GM18870 (cell line): ENCODE data around the gene USP32.

ENCODE experiments used
- ATAC-seq: cut with Tn5 transposase; IDR thresholded peaks from one replicate; pipeline ENCODE4 v1.9.1; 2021; ENCODE audit warnings: moderate library complexity; ENCODE audit not compliant: unreplicated experiment

USP32 gene

GRCh38 chr17:60139438-60140285 is 252.3 kb downstream of the USP32 start:
- ATAC-seq: no peak

DNA sequence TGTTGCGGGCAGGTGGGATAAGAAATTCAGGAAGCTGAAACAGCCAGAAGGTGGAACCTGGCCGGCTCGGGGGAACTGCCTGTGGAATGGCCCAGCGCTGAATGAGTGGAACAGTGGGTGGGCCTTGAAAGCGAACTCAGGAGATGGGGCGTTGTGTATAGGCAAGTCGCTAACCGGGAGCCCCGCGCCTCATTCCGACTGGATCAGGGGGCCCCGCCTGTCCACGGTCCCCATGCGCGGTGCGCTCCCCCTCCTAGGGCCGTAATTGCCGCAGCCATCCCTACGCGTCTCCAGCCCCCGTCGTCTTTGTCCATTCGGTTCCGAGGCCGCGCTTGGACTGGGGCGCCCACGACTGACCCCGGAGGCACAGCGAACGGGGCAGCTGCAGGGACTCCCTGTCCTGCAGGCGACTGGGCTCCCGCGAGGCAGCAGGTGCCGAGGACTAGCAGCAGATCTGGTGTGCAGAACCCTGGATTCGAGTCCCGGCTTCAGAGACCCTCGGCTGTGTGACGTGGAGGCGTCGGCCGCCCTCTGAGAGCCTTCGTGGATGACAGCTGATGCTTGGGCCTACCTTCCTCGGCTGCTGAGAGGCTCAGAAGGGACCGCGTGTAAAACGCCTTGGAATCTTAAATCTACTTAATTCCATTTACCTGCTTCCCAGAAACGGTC is 253.0 kb downstream of the USP32 start:
- ATAC-seq: no peak

DNA sequence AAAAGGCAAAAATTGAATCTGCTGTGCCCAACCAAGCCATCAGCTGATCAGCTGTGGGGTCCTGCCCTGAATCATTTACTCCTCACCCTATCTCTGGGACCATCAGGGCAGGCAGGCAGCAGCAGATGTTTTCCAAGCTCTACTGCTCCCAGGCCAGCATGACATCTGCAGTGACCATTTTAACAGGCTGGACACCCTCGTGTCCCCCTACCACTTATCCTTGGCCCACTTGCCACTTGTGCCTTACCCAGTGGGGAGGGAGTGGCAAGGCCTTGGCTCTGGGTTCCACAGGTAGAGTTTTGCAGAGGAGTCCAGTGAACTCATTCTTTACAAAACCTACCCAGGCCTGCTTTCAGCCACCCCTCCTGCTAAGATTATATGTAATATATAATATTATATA is 254.2 kb downstream of the USP32 start:
- no peak for ATAC-seq

DNA sequence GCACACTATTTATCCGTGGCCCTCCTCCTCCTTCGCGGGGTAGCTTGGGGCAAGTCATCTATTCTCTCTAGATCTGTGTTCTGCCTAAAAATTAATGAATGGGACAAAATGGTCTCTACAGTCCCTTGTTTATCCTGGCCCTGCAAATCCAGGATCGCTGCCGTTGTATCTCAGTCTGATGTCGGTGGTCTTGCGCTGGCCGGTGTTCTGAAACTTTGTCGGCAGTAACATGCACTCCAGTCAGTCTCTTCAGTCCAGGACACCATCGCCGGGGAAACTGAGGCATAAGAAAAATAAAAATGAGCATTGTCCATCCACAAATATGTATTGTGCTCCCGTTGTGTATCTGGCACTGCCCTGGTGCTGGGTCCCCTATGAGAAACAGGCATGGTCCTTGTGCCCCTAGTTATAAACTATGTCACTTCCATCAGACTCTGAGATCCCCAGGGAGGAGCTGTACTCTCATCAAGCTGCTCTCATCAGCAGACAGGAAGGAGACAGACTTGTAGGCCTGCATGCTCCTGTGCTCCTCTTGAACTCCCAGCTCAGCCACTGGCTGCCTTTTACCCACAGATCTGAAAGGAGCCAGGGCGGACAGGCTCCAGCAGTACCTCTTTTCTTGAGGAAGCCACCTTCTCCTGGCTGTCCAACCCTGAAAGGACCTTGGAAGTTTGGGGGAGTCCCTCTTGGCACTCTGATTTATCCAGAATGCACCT is 255.8 kb downstream of the USP32 start:
- ATAC-seq: no peak

DNA sequence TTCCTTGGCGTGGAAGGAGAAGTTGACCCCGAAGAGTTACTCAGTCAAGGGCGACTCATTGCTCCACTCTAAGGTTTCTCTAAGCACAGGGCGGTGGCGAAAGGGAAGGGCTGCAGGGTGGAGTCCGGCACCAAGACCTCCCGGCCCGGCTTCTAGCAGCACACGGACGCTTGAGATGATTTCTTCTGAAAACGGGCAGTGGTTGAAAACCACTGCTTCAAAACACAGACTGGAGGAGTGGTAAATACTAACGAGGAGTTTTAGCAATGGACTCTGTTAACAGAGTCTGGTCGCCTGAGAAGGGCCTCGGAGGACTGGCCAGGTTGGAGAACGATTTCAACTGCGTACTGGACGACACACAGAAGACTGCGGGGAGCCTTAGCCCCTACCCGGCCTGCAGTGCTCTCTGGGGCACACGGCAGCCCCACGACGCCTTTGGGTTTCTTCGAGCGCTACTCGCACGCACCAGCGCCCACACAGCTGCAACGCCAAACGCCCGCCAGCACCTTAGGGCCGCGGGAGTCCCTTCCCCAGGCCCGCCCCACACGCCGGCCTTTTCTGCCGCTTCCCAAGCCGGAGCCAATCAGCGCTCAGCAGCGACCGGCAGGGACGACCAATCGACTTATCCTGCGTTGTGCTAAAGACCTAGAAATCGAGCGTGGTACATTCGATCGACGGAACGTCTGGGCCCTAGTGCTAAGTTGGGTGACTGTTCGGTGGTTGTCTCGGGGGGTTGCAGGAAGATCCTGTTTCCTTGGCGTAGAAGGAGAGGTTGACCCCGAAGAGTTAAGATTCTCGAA is 256.6 kb downstream of the USP32 start:
- peak; percentile 73 for ATAC-seq

DNA sequence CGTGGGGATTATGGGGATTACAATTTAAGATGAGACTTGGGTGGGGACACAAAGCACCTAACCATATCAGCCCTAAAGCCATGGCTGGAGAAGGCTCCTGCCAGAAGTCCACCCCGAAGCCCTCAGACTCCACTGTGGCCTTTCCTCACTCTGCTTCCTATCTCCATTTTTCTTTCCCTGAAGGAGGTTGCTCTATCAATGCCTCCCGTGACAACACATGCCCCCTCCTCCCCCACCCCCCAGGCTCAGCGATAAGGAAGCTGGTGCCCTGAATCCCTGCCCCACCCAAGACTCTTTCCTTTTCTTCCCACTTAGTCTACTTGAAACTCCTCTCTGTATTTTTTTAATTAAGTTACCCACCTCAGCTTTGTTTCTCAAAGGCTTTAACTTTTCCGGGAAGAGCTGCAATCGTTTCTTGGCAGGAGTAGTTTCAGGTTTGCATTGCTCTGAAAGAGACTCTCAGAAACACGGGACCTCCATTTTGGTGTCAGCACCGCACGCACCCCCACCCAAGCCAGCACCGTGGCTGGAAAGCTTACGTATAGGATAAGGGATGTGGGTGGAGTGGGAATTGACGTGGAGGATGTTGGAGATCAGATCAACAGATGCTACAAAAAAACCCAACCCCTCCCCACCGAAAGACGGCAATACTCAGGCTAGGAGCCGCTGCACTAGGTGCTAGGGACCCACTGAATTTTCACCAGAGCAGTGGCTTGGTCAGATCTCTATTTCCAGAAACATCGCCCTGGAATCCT is 257.4 kb downstream of the USP32 start:
- no peak for ATAC-seq

DNA sequence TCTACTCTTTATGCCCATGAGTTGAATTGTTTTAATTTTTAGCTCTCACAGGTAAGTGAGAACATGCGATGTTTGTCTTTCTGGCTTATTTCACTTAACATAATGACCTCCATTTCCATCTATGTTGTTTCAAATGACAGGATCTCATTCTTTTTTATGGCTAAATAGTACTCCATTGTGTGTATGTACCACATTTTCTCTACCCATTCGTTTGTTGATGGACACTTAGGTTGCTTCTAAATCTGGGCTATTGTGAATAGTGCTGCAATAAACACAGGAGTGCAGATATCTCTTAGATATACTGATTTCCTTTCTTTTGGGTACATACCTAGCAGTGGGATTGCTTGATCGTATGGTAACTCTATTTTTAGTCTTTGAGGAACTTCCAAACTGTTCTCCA is 261.5 kb downstream of the USP32 start:
- no peak for ATAC-seq

GRCh38 chr17:60129164-60129563 is 262.8 kb downstream of the USP32 start:
- no peak for ATAC-seq
